Activated CD4-positive, CD25-positive, alpha-beta regulatory T cell treated with anti-CD3 and anti-CD28 coated beads, Interleukin-2, amount 50 U/mL, for 24 hours (primary cell): ENCODE results near the gene SUN1.
"Not testable (repeated sequence)": the region's sequence is repeated elsewhere in the genome, so short reads cannot be mapped to it uniquely, and the experiment has no call there.

Experiments
- ATAC-seq, 2 donors: fragments of 150-1000 bp; cut with Tn5 transposase; one replicate each; pipeline ENCODE4 v1.10.0; 2021; ENCODE audit warnings: mild to moderate bottlenecking in 1 of 2, moderate library complexity in 1 of 2

The SUN1 gene

DNA sequence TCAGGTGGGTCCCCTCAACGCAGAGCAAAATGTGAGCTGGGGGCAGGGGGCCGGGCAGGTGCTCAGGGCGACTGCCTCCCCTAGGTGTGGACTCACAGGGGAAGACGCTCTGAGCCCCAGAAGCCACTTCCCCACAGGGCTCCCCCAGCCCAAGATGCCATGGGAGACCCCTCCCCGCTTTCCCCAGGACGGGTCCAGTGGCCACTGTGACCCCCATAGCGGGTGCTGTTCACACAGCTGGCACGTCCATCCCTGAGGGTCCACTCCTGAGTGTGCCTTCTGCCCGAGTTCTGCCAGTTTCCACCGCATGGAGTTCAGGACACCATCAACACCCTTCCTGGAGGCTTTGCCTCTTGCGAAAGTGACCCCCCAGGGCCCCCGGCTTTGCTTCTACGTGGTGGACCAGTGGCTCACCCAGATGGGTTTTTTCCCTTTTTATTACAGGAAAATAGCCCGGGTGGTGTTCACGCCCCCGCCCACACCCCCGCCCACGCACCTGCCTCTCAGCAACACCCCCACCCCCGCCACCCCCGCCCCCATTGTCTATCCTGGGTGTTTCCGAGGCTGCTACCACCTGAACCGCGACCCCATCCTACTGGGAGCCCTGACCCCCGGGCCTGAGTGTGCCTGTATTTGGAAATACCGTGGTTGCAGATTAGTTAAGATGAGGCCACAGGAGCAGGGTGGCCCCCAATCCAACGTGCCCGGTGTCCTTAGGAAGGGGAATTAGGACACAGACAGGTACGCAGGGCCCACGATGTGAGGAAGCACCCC lies 90.2 kb downstream of the SUN1 start:
- ATAC-seq, result peak; percentile 1

- peak; percentile 90 to 92 for ATAC-seq
These were observed 91.1 kb downstream of the SUN1 start for GRCh38 chr7:923108-924041.

DNA sequence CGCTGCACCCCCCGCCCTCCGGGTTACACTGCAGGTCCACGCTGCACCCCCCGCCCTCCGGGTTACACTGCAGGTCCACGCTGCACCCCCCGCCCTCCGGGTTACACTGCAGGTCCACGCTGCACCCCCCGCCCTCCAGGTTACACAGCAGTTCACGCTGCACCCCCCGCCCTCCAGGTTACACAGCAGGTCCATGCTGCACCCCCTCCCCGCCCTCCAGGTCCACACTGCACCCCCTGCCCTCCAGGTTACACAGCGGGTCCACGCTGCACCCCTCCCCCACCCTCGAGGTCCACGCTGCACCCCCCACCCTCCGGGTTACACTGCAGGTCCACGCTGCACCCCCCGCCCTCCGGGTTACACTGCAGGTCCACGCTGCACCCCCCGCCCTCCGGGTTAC lies 91.8 kb downstream of the SUN1 start:
- ATAC-seq, result not testable (repeated sequence)
